ENCODE data around the gene CADM2. TPM values are rescaled to one million over a fixed set of nuclear protein-coding genes. Genes with fewer than 3 reads are reported as not detected.

The CADM2 gene
- total RNA-seq, 4 donors from 2014 or later = 9.6 to 16.2 (median 11.5) TPM

DNA sequence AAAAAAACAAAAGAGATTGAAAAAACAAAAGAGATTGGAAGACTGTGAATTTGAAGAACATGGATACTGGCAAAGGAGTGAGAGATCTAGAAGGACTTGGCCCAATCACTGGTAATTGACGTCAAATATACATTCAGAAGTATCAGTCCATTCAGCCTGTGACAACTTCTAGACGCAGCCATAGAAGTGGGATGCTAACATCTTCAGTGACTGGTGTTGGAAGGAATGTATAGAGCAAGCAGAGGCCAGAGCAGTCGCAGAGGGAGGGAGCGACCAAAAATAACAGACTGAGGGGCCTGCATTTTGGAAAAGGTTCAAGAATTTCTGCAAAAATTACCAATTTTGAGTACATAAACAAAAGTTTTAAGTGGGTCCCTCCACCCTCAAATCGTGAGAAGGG, 473.3 kb downstream of the CADM2 start:
- H3K4me3 ChIP-seq = no peak overlapping the region
- intact Hi-C loops (cut with DNase I) = no loop called here
- WGBS = 70% methylated on average over 5 of the region's 5 CpGs
- no peaks in the 10 kb centered on the region for H3K9me3 ChIP-seq
- no peak overlapping the region for H3K27ac ChIP-seq (replicated peaks in 1 of 4)
- no peak for DNase-seq (ENCODE audit: extremely low spot score)
- no peaks in the 10 kb centered on the region for H3K27me3 ChIP-seq
- H3K36me3 ChIP-seq = no peaks in the 10 kb centered on the region
- no peaks in the 10 kb centered on the region for H3K4me1 ChIP-seq
- TF ChIP-seq, protein P1, sequence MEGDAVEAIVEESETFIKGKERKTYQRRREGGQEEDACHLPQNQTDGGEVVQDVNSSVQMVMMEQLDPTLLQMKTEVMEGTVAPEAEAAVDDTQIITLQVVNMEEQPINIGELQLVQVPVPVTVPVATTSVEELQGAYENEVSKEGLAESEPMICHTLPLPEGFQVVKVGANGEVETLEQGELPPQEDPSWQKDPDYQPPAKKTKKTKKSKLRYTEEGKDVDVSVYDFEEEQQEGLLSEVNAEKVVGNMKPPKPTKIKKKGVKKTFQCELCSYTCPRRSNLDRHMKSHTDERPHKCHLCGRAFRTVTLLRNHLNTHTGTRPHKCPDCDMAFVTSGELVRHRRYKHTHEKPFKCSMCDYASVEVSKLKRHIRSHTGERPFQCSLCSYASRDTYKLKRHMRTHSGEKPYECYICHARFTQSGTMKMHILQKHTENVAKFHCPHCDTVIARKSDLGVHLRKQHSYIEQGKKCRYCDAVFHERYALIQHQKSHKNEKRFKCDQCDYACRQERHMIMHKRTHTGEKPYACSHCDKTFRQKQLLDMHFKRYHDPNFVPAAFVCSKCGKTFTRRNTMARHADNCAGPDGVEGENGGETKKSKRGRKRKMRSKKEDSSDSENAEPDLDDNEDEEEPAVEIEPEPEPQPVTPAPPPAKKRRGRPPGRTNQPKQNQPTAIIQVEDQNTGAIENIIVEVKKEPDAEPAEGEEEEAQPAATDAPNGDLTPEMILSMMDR (IDR thresholded peaks at IDR 0.05) = no peak
- TF ChIP-seq POLR2AphosphoS5 (IDR thresholded peaks at IDR 0.05) = no peak
- no peak for TF ChIP-seq POLR2A (IDR thresholded peaks at IDR 0.05; ENCODE audit: low read depth)
- no peak for TF ChIP-seq EP300 (IDR thresholded peaks at IDR 0.05)

DNA sequence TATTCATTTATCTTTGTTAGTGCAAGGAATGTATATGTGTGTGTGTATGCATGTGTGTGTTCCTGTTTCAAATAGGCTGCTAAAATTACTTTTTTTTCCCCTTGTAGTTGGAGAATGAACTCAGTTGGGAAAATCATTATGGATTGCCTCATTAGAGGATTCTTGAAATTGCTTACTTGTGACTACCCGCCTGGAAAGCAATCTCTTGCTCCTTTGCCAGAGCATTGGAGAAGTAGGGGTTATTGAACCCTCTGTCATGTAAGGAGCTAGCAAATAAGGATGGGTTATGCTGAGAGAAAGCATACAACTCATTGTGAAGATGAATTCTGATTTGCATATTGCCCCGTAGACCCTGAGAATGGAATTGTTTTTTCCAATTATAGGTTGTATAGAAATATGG, 474.5 kb downstream of the CADM2 start:
- Histone ChIP-seq H3K4me1 (no peaks in the 10 kb centered on the region), H3K36me3 (no peaks in the 10 kb centered on the region), H3K9me3 (no peaks in the 10 kb centered on the region), H3K27ac (replicated peaks in 1 of 4) (no peak overlapping the region), H3K27me3 (no peaks in the 10 kb centered on the region), H3K4me3 (no peak overlapping the region)
- WGBS = 83% methylated on average over 2 of the region's 2 CpGs
- TF ChIP-seq, protein P1 (IDR thresholded peaks at IDR 0.05) = no peak
- TF ChIP-seq EP300 (IDR thresholded peaks at IDR 0.05) (no peak), POLR2A (IDR thresholded peaks at IDR 0.05; ENCODE audit: low read depth) (no peak), POLR2AphosphoS5 (IDR thresholded peaks at IDR 0.05) (no peak)
- intact Hi-C loops (cut with DNase I) = no loop called here
- no peak for DNase-seq (ENCODE audit: extremely low spot score)

DNA sequence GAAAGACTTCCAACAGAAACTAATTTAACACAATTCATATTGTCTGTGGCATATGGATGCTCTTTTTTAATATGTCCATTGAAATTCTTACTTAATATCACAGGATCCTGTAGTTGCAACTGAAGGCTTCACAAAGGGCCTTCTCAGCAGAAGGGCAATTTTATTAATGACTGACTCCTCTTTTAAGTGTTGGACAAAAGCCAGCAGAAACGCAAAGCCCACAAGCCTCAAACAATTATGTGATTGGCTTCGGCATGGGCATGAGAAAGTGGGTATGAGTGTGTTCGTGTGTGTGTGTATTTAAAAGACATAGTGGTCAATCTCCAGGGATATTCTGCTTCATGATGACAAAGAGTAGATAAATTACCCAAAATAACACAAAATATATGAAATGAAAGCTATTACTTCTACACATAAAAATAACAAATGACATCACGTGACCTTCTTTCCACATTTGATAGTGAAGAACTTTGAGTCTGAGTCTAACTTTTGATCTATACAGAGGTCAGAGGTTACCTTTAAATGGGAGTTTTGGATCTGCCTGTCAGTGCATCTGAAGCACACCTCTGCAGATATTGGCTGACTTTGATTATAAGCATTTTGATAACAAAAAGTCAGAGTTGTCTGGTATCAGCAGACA, 496.9 kb downstream of the CADM2 start:
- no peaks in the 10 kb centered on the region for H3K36me3 ChIP-seq
- WGBS = 57% methylated on average over 4 of the region's 4 CpGs
- no peak for DNase-seq (ENCODE audit: extremely low spot score)
- TF ChIP-seq, protein P1 (IDR thresholded peaks at IDR 0.05) = no peak
- TF ChIP-seq EP300 (IDR thresholded peaks at IDR 0.05) (no peak), POLR2A (IDR thresholded peaks at IDR 0.05; ENCODE audit: low read depth) (no peak), POLR2AphosphoS5 (IDR thresholded peaks at IDR 0.05) (no peak)
- H3K27ac ChIP-seq (replicated peaks in 1 of 4) = no peak overlapping the region
- no peaks in the 10 kb centered on the region for H3K27me3 ChIP-seq
- no peak overlapping the region for H3K4me3 ChIP-seq
- H3K9me3 ChIP-seq = no peaks in the 10 kb centered on the region
- H3K4me1 ChIP-seq = no peaks in the 10 kb centered on the region
- intact Hi-C loops (cut with DNase I) = no loop called here

DNA sequence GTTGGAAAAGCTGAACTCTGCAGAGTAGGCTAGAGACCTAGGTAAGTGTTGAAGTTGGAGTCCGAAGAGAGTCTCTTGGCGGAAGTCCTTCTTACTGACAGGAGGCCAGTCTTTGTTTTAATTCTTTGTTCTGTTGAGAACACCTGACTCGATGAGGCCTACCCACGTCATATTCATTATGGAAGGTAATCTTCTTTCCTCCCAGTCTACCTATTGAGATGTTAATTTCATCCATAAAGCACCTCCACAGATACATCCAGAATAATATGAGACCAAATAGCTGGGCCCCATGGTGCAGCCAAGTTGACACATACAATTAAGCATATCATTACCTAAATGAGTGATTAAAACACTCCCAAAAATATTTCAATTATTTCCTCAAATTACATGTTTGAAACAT, 515.5 kb downstream of the CADM2 start:
- H3K4me3 ChIP-seq = no peak overlapping the region
- 91% methylated on average over 4 of the region's 4 CpGs for WGBS
- intact Hi-C loops (cut with DNase I) = no loop called here

More for the DNA sequence above, 515.5 kb downstream of the CADM2 start:
- no peak overlapping the region for H3K27ac ChIP-seq (replicated peaks in 1 of 4)
- TF ChIP-seq, protein P1 (IDR thresholded peaks at IDR 0.05) = no peak
- TF ChIP-seq EP300 (IDR thresholded peaks at IDR 0.05) (no peak), POLR2A (IDR thresholded peaks at IDR 0.05; ENCODE audit: low read depth) (no peak), POLR2AphosphoS5 (IDR thresholded peaks at IDR 0.05) (no peak)
- no peak for DNase-seq (ENCODE audit: extremely low spot score)
- H3K27me3 ChIP-seq = no peaks in the 10 kb centered on the region
- H3K9me3 ChIP-seq = no peaks in the 10 kb centered on the region
- no peaks in the 10 kb centered on the region for H3K36me3 ChIP-seq
- H3K4me1 ChIP-seq = no peaks in the 10 kb centered on the region
